GM21576 (cell line): Measurements from ENCODE around the gene TMEM147.

Experiments used
- ATAC-seq: cut with Tn5 transposase; IDR thresholded peaks from one replicate; pipeline ENCODE4 v1.9.1; 2021; ENCODE audit warnings: mild to moderate bottlenecking, moderate library complexity; ENCODE audit not compliant: unreplicated experiment

Gene TMEM147

DNA sequence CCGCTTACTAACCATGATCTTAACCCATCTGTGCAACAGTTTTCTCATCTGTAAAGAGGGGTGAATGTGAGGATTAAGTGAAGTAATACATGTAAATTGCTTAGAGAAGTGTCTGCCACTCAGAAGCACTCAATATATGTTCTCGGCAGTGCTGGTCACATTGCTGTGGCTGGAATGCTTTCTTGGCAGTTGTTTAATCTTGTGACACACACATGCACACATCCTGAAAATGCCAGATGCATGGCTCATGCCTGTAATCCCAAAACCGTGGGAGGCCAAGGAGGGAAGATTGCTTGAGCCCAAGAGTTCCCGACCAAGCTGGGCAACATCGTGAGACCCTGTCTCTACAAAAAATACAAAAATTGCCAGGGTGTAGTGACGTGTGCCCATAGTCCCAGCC lies 27.1 kb upstream of the TMEM147 start:
- ATAC-seq = no peak

- ATAC-seq = no peak
These were observed 26.1 kb upstream of the TMEM147 start for GRCh38 chr19:35519291-35519690.

DNA sequence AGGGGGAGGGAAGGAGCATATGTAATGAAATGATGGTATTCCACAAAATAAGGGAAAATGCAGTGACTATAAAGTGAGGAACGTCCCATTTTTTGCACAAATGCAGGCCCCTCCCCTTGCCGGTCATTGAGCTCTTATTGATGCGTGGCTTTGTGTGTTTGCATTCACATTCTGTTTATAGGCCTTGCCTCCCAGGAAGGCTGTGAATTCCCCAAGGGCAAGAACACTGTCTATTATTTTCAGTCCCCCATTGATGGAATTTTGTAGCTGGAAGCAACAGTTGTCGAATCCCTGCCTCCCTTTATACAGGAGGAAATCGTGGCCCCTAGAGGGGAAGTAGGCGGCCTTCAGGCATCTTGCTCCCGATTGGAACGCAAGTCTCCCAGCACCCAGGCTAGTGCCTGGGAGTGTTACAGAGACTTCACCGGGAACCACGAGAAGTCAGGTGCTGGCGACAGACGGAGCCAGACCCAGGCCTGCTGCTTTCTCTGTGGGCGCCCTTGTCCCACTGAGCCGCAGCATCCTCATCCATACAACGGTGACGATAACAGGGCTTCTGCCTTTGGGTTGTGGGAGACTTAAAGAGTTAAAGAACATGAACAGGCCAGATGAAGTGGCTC lies 24.2 kb upstream of the TMEM147 start:
- ATAC-seq = no peak

DNA sequence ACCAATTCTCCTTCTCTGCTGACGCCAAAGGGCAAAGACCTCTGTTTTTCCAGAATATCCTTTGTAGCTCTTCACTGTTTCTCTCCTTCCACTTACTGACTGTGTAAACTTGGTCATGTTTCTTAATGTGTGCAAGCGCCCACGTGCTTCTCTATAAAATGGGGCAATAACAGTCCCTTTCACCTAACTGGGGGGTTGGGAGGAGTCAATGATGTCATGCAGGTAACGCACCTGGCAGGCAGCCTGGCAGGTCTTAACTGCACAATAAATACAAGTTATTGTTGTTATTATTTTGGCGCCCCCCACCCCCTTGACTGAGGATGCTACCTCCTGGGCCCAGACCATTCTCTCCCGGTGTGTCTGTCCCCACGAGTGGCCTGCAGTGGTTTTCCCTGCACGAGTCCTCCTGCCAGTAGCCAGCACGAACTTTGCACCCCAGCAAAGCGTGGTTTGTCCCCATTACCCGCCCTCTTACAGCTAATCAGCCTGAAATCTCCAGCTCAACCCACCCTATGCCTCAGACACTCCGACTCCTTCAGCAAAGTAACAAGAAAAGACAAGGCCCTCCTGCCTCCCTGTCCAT lies 22.6 kb upstream of the TMEM147 start:
- ATAC-seq = no peak

- ATAC-seq = no peak
These were observed 21.1 kb upstream of the TMEM147 start for GRCh38 chr19:35524181-35524837.

DNA sequence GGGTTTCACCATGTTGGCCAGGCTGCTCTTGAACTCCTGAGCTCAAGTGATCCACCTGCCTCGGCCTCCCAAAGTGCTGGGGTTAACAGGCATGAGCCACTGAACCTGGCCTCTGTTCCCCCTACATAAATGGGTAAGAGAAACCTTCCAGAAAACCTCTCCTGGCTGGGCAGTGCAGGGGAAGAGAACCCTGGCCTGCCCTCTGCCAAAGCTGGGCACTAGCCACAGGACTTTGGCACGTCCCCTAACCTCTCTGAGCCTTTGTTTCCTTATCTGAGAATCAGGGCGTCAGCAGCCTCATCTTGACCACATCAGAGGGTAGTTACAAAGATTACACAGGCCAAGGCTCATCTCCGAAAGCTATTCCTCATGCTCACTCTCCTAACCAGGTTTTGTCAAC lies 19.6 kb upstream of the TMEM147 start:
- no peak for ATAC-seq

- no peak for ATAC-seq
These were observed 17.0 kb upstream of the TMEM147 start, which contains the start of gene SBSN for GRCh38 chr19:35528218-35529038. Gene SBSN (minus strand): TSS chr19:35528311. CDS start chr19:35528281, 30 bp downstream.

- ATAC-seq = no peak
These were observed 15.9 kb upstream of the TMEM147 start for GRCh38 chr19:35529241-35530218.

- ATAC-seq = no peak
These were observed 14.1 kb upstream of the TMEM147 start for GRCh38 chr19:35531291-35531690.

DNA sequence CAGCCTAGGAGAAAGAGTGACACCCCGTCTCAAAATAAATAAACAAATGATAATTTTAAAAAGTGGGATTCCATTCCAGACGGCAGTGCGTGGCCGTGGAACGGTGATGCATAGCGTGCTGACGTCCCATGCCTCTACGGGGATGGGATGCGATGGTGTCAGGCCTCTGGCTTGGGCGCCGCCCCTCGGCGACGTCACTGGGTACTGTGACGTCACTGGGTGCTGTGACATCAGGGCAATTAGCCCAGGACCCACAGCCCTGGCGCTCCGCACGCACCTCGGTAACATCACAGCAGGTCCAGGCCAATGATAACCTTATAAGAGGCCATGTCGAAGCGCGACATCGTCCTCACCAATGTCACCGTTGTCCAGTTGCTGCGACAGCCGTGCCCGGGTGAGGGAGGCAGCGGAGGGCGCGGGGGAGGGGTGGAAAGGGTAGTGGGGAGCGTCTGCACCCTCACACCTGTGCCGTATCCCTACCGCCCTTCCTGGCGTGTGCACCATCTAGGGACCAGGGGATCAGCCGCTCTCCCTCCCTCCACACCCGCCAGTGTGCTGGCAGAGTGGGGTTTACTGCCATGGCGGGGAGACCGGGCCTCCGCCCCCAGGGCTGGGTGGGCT lies 12.1 kb upstream of the TMEM147 start, which contains the start of gene GAPDHS:
TSS of gene GAPDHS (plus strand) at position 256 of the 621 bp plus-strand sequence. CDS start at position 328, 72 bp downstream.
- no peak for ATAC-seq

GRCh38 chr19:35533822-35534392 lies 11.5 kb upstream of the TMEM147 start:
- ATAC-seq = no peak

GRCh38 chr19:35534803-35535480 lies 10.5 kb upstream of the TMEM147 start:
- no peak for ATAC-seq

GRCh38 chr19:35539314-35539713 lies 6.1 kb upstream of the TMEM147 start:
- ATAC-seq = no peak

DNA sequence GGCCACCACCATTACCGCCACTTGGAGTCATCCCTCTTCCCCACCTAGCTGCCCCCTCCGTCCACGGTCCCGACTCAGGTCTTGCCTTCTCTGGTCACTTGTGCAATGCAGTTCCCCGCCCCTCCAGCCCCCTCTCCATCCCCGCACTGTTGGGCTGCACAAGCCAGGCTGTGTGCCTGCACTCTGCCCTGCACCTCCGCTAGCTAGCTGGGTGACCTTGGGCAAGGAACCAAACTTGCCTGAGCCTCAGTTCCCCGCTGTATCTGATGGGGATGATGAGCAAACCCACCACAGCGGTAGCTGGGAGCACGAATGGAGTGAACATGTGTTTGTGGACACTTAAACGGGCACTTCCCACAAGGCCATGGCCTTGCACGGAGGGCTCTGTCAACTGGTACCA lies 5.6 kb upstream of the TMEM147 start:
- no peak for ATAC-seq

- ATAC-seq = no peak
These were observed 5.0 kb upstream of the TMEM147 start for GRCh38 chr19:35540356-35540927.

DNA sequence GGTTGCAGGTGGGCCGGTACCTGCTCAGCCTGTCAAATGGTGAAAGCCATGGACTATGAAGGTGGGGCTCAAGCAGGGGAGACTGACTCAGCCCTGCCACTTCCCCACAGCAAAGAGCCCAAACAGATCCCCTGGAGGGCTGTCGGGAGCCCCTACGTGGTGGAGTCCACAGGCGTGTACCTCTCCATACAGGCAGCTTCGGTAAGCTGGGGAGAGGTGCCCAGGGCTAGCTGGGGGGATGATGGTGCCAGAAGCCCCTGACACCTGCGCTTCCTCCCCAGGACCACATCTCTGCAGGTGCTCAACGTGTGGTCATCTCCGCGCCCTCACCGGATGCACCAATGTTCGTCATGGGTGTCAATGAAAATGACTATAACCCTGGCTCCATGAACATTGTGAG lies 3.2 kb upstream of the TMEM147 start:
- no peak for ATAC-seq

DNA sequence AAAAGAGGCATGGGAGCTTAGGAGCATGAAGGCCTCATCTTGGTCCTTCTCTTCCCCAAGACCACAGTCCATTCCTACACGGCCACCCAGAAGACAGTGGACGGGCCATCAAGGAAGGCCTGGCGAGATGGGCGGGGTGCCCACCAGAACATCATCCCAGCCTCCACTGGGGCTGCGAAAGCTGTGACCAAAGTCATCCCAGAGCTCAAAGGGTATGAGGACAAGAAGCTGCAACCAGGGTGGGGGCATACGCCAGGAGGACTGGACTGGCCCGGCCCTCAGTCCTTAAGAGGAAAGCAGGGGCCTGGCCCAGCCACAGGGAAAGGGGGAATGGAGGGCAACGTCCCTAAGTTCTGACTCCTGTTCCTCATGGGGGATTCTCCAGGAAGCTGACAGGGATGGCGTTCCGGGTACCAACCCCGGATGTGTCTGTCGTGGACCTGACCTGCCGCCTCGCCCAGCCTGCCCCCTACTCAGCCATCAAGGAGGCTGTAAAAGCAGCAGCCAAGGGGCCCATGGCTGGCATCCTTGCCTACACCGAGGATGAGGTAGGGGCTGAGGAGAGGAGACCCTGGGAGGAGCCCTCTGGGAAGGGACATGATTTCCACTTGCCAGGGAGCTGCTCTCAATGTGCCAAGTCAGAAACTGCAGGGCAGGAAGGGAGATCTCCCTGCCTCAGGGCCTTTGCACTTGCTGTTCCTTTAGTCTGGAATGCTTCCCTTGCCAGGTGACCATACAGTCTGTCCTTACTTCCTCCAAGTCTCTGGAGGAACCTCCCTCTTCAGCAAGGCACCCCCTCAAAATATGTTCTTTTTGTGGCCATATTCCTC lies 1.9 kb upstream of the TMEM147 start:
- no peak for ATAC-seq
